SK-N-SH (cell line): ENCODE data around the gene GDAP2. TPM values are rescaled to one million over a fixed set of nuclear protein-coding genes. Genes with fewer than 3 reads are reported as not detected.

ENCODE experiments used
- CTCF ChIA-PET: fragments of 300-600, 350-600 bp; formaldehyde crosslinking; extraction: SDS; loops from one replicate; lab custom pipeline; 2021; lab: Yijun Ruan, JAX
- POLR2A ChIA-PET: fragments of 350-600 bp; sonication (Branson Sonifier 250); formaldehyde crosslinking; extraction: SDS; loops from one replicate; lab custom pipeline; 2020; ENCODE audit warnings: antibody characterized with exemption, inconsistent platforms; lab: Yijun Ruan, JAX
- DNase-seq: peaks from one replicate; pipeline ENCODE4 v3.0.0; 2012
- H2AFZ ChIP-seq: fragments of 200-600 bp; sonication (generic); 2 replicates; pipeline ENCODE4 v1.8.1; 2016; ENCODE audit warnings: antibody characterized with exemption, mild to moderate bottlenecking, low read depth
- H3F3A ChIP-seq: fragments of 200-600 bp; sonication (generic); replicated peaks from 2 replicates; pipeline ENCODE3; 2016; ENCODE audit warnings: antibody characterized with exemption, mild to moderate bottlenecking; ENCODE audit not compliant: insufficient read depth
- H3K27ac ChIP-seq, 2 experiments: fragments of 200-500 bp in 1 of 2; fragments of 200-600 bp in 1 of 2; sonication (Bioruptor generic) in 1 of 2; sonication (generic), shearing (Covaris generic) in 1 of 2; 2 replicates each; pipeline versions ENCODE4 v1.5.1 to v1.6.1; 2014 to 2016; ENCODE audit warnings: low read depth in 2 of 2, inconsistent platforms in 1 of 2, low read length in 1 of 2, mild to moderate bottlenecking in 1 of 2, mixed read lengths in 1 of 2
- H3K27me3 ChIP-seq: fragments of 200-600 bp; sonication (generic), shearing (Covaris generic); 2 replicates; pipeline ENCODE4 v1.6.1; 2016; ENCODE audit warnings: mixed run types; ENCODE audit not compliant: insufficient read depth
- H3K36me3 ChIP-seq, 2 experiments: fragments of 200-500 bp in 1 of 2; fragments of 200-600 bp in 1 of 2; sonication (Bioruptor generic) in 1 of 2; sonication (generic) in 1 of 2; replicated peaks in 1 of 2; 2 replicates each; pipeline versions ENCODE3 to v1.5.1; 2014 to 2016; ENCODE audit warnings: low read length in 1 of 2, mild to moderate bottlenecking in 1 of 2; ENCODE audit not compliant: insufficient read depth in 2 of 2, control insufficient read depth in 1 of 2
- H3K4me1 ChIP-seq, 2 experiments: fragments of 200-500 bp in 1 of 2; fragments of 200-600 bp in 1 of 2; sonication (Bioruptor generic) in 1 of 2; sonication (generic), shearing (Covaris generic) in 1 of 2; 2 replicates each; pipeline versions ENCODE4 v1.5.1 to v1.6.1; 2014 to 2016; ENCODE audit warnings: low read depth in 1 of 2, low read length in 1 of 2, mixed run types in 1 of 2; ENCODE audit not compliant: insufficient read depth in 2 of 2, control insufficient read depth in 1 of 2
- H3K4me2 ChIP-seq: fragments of 200-600 bp; sonication (generic), shearing (Covaris generic); 2 replicates; pipeline ENCODE4 v1.6.1; 2017; ENCODE audit warnings: mixed run types
- H3K4me3 ChIP-seq, 2 experiments: fragments of 200-500 bp in 1 of 2; fragments of 200-600 bp in 1 of 2; sonication (Bioruptor generic) in 1 of 2; sonication (generic), shearing (Covaris generic) in 1 of 2; 2 replicates each; pipeline versions ENCODE4 v1.5.1 to v1.8.1; 2014 to 2016; ENCODE audit warnings: low read depth in 2 of 2, inconsistent platforms in 1 of 2, low read length in 1 of 2, mild to moderate bottlenecking in 1 of 2, mixed read lengths in 1 of 2, moderate library complexity in 1 of 2
- H3K79me2 ChIP-seq: fragments of 200-600 bp; sonication (generic); 2 replicates; pipeline ENCODE4 v1.8.1; 2017; ENCODE audit warnings: mild to moderate bottlenecking; ENCODE audit not compliant: insufficient read depth
- H3K9ac ChIP-seq: fragments of 200-600 bp; sonication (generic); 2 replicates; pipeline ENCODE4 v1.6.1; 2017; ENCODE audit warnings: mixed run types
- H3K9me2 ChIP-seq: fragments of 200-600 bp; sonication (generic); 2 replicates; pipeline ENCODE4 v1.6.1; 2017; ENCODE audit warnings: mixed run types
- H3K9me3 ChIP-seq: fragments of 200-600 bp; sonication (generic); 2 replicates; pipeline ENCODE4 v1.6.1; 2017; ENCODE audit warnings: mixed run types, mild to moderate bottlenecking, moderate library complexity
- H4K20me1 ChIP-seq: fragments of 200-600 bp; sonication (generic); 2 replicates; pipeline ENCODE4 v1.6.1; 2017; ENCODE audit warnings: mild to moderate bottlenecking, mixed run types; ENCODE audit not compliant: insufficient read depth
- FOXJ3 ChIP-seq: sonication (generic); formaldehyde crosslinking; IDR thresholded peaks from 2 replicates; pipeline ENCODE4 v1.5.1; 2020; ENCODE audit warnings: mild to moderate bottlenecking, missing genetic modification reagents
- FOXM1 ChIP-seq: IDR thresholded peaks from 2 replicates; pipeline ENCODE4 v1.4.0; 2012; ENCODE audit warnings: low read depth, mild to moderate bottlenecking
- GABPA ChIP-seq: IDR thresholded peaks from 2 replicates; pipeline ENCODE4 v1.4.0; 2012; ENCODE audit warnings: low read depth, mild to moderate bottlenecking
- JUND ChIP-seq: IDR thresholded peaks from 2 replicates; pipeline ENCODE4 v1.4.0; 2012
- NFIC ChIP-seq: IDR thresholded peaks from 2 replicates; pipeline ENCODE4 v1.4.0; 2012; ENCODE audit warnings: borderline replicate concordance
- NRF1 ChIP-seq: IDR thresholded peaks from 2 replicates; pipeline ENCODE4 v1.6.1; 2012; ENCODE audit warnings: low read depth, mild to moderate bottlenecking, low read length
- PBX3 ChIP-seq: IDR thresholded peaks from 2 replicates; pipeline ENCODE4; 2012
- POLR2AphosphoS5 ChIP-seq: IDR thresholded peaks from 2 replicates; pipeline ENCODE4 v1.6.1; 2012; ENCODE audit warnings: low read depth, low read length
- RAD21 ChIP-seq: IDR thresholded peaks from 2 replicates; pipeline ENCODE4 v1.6.1; 2012; ENCODE audit warnings: mild to moderate bottlenecking, low read length
- RCOR1 ChIP-seq: fragments of 150-350 bp; IDR thresholded peaks from 2 replicates; pipeline ENCODE4 v1.6.1; 2017; ENCODE audit warnings: antibody characterized with exemption, low read length
- RXRA ChIP-seq: IDR thresholded peaks from 2 replicates; pipeline ENCODE4 v1.4.0; 2012; ENCODE audit warnings: low read depth, mild to moderate bottlenecking, borderline replicate concordance
- SIN3A ChIP-seq: IDR thresholded peaks from 2 replicates; pipeline ENCODE4 v1.6.1; 2012; ENCODE audit warnings: low read depth, mild to moderate bottlenecking, low read length, moderate library complexity, borderline replicate concordance
- SMC3 ChIP-seq: IDR thresholded peaks from 2 replicates; pipeline ENCODE4 v1.6.1; 2012; ENCODE audit warnings: low read depth, low read length, improper control_type of control experiment
- TAF1 ChIP-seq: IDR thresholded peaks from 2 replicates; pipeline ENCODE4 v1.6.1; 2012; ENCODE audit warnings: low read depth, mild to moderate bottlenecking, low read length, moderate library complexity, borderline replicate concordance
- TEAD4 ChIP-seq: IDR thresholded peaks from 2 replicates; pipeline ENCODE4 v1.4.0; 2012; ENCODE audit warnings: mild to moderate bottlenecking, borderline replicate concordance; ENCODE audit not compliant: insufficient read depth
- YY1 ChIP-seq: IDR thresholded peaks from 2 replicates; pipeline ENCODE4 v1.4.0; 2012; ENCODE audit warnings: low read depth, mild to moderate bottlenecking
- ZBTB33 ChIP-seq: IDR thresholded peaks from 2 replicates; pipeline ENCODE4 v1.4.0; 2012; ENCODE audit warnings: low read depth, borderline replicate concordance
- WGBS: methylation state at CpG from one replicate; pipeline ENCODE4 v1.1.6; 2017; ENCODE audit warnings: low lambda C conversion rate; 5-methylcytosine and 5-hydroxymethylcytosine counted together
- polyA plus RNA-seq, 3 experiments: library from polyadenylated mRNA; depleted of rRNA; stranded (reverse); fragments of >200 nt; gene quantifications; 2 replicates each; pipeline ENCODE4 v1.2.3, GENCODE V29; 2012
- TF ChIP-seq, protein P1 (sequence below): IDR thresholded peaks from 2 replicates; pipeline ENCODE4 v1.4.0; 2012; ENCODE audit warnings: low read depth
- TF ChIP-seq, protein P2 (sequence below): IDR thresholded peaks from 2 replicates; pipeline ENCODE4 v1.4.0; 2012; ENCODE audit warnings: low read depth, borderline replicate concordance
- TF ChIP-seq, protein P3 (sequence below): fragments of 150-350 bp; IDR thresholded peaks from 2 replicates; pipeline ENCODE4 v1.6.1; 2016; ENCODE audit warnings: mild to moderate bottlenecking, low read depth, low read length
- TF ChIP-seq, protein P4 (sequence below): IDR thresholded peaks from 2 replicates; pipeline ENCODE4 v1.6.1; 2012; ENCODE audit warnings: mild to moderate bottlenecking, low read depth, low read length, moderate library complexity

GDAP2 gene
- polyA plus RNA-seq, 1 of the 3 experiments (the other 2 are of a cell fraction) = 5.6 TPM

GRCh38 chr1:117828201-117828600 lies 101.2 kb downstream of the GDAP2 start (continued):
- TF ChIP-seq, protein P1, sequence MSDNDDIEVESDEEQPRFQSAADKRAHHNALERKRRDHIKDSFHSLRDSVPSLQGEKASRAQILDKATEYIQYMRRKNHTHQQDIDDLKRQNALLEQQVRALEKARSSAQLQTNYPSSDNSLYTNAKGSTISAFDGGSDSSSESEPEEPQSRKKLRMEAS = no peak
- TF ChIP-seq RAD21 (no peak), TAF1 (no peak), SIN3A (no peak)
- TF ChIP-seq, all 33 proteins: peak for 4

DNA sequence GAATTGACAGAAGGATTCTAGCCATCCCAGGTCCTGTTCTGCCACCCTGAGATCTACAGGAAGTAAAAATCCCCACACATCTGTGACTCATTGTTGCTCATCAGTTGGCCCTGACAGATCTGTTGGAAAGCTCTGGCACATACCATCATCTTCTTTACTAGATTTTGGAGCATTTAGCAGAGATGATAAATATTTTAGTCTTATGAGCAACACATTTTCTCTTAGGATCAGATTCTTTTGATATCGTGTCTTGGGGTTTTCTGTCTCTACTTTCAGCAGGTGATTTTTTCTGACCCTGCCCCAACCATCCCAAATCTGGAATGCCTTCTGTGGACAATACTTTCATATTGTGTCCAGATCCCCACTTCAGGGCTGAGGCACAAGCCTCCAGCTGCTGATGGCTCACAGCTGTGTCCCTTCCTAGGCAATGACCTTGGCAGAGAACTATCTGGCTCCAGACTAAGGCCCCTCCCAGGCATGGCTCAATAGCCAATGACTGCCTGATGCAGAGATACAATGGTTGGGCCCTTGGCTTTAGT lies 102.8 kb downstream of the GDAP2 start:
- H3K27me3 ChIP-seq = no peaks in the 10 kb centered on the region
- no peaks in the 10 kb centered on the region for H3K79me2 ChIP-seq
- no peak overlapping the region for H3K4me3 ChIP-seq
- peak; percentile 9 for DNase-seq
- H4K20me1 ChIP-seq = no peaks in the 10 kb centered on the region
- 9% methylated on average over 1 of the region's 1 CpG for WGBS
- no peaks in the 10 kb centered on the region for H3K36me3 ChIP-seq
- ChIA-PET CTCF (interaction anchor here (1.1 kb wide), 1 partner anchor 19 kb away, joined by 3 read pairs; no protein-coding TSS in a partner anchor), POLR2A (no interaction called here)
- H3F3A ChIP-seq = peaks cover 42% of the 10 kb centered on the region
- H3K9me3 ChIP-seq = no peaks in the 10 kb centered on the region
- H3K9ac ChIP-seq = peak overlapping the region; percentile 53; the same call in 1 of the 2 replicates
- no peaks in the 10 kb centered on the region for H3K9me2 ChIP-seq
- peaks cover 27 to 44% of the 10 kb centered on the region in 2 experiments for H3K4me1 ChIP-seq
- no peak overlapping the region for H2AFZ ChIP-seq
- H3K4me2 ChIP-seq = peak overlapping the region; percentile 69
- H3K27ac ChIP-seq = peak overlapping the region; percentile 73 to 98
- TF ChIP-seq, protein P2, sequence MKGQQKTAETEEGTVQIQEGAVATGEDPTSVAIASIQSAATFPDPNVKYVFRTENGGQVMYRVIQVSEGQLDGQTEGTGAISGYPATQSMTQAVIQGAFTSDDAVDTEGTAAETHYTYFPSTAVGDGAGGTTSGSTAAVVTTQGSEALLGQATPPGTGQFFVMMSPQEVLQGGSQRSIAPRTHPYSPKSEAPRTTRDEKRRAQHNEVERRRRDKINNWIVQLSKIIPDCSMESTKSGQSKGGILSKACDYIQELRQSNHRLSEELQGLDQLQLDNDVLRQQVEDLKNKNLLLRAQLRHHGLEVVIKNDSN = no peak
- TF ChIP-seq YY1 = no peak
- peak; percentile 91 for TF ChIP-seq JUND
- no peak for TF ChIP-seq GABPA
- TF ChIP-seq SMC3 = no peak
- TF ChIP-seq RCOR1 = 0 out of 2 replicates have a peak, but pooled peaks have one; percentile 21
- no peak for TF ChIP-seq FOXM1
- TF ChIP-seq, protein P1 = peak; percentile 58; the same call in 1 of the 2 replicates
- TF ChIP-seq SIN3A = no peak
- peak; percentile 76; the same call in 1 of the 2 replicates for TF ChIP-seq POLR2AphosphoS5
- peak; percentile 90 for TF ChIP-seq PBX3
- 0 out of 2 replicates have a peak, but pooled peaks have one; percentile 36 for TF ChIP-seq ZBTB33
- TF ChIP-seq NFIC = peak; percentile 89
- TF ChIP-seq TEAD4 = peak; percentile 80
- peak; percentile 58; the same call in 1 of the 2 replicates for TF ChIP-seq RXRA
- no peak for TF ChIP-seq TAF1
- TF ChIP-seq, protein P3, sequence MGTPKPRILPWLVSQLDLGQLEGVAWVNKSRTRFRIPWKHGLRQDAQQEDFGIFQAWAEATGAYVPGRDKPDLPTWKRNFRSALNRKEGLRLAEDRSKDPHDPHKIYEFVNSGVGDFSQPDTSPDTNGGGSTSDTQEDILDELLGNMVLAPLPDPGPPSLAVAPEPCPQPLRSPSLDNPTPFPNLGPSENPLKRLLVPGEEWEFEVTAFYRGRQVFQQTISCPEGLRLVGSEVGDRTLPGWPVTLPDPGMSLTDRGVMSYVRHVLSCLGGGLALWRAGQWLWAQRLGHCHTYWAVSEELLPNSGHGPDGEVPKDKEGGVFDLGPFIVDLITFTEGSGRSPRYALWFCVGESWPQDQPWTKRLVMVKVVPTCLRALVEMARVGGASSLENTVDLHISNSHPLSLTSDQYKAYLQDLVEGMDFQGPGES = no peak
- TF ChIP-seq FOXJ3 (CRISPR knock-in tag) = no peak
- TF ChIP-seq, protein P4, sequence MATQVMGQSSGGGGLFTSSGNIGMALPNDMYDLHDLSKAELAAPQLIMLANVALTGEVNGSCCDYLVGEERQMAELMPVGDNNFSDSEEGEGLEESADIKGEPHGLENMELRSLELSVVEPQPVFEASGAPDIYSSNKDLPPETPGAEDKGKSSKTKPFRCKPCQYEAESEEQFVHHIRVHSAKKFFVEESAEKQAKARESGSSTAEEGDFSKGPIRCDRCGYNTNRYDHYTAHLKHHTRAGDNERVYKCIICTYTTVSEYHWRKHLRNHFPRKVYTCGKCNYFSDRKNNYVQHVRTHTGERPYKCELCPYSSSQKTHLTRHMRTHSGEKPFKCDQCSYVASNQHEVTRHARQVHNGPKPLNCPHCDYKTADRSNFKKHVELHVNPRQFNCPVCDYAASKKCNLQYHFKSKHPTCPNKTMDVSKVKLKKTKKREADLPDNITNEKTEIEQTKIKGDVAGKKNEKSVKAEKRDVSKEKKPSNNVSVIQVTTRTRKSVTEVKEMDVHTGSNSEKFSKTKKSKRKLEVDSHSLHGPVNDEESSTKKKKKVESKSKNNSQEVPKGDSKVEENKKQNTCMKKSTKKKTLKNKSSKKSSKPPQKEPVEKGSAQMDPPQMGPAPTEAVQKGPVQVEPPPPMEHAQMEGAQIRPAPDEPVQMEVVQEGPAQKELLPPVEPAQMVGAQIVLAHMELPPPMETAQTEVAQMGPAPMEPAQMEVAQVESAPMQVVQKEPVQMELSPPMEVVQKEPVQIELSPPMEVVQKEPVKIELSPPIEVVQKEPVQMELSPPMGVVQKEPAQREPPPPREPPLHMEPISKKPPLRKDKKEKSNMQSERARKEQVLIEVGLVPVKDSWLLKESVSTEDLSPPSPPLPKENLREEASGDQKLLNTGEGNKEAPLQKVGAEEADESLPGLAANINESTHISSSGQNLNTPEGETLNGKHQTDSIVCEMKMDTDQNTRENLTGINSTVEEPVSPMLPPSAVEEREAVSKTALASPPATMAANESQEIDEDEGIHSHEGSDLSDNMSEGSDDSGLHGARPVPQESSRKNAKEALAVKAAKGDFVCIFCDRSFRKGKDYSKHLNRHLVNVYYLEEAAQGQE = no peak
- no peak for TF ChIP-seq NRF1
